ENCODE results near the gene ZNF70.
"Not testable (repeated sequence)": the region's sequence is repeated elsewhere in the genome, so short reads cannot be mapped to it uniquely, and the experiment has no call there.

The ZNF70 gene

GRCh38 chr22:23756891-23757290 lies 6.0 kb upstream of the ZNF70 start:
- no peak for DNase-seq (ENCODE audit: low spot score)

DNA sequence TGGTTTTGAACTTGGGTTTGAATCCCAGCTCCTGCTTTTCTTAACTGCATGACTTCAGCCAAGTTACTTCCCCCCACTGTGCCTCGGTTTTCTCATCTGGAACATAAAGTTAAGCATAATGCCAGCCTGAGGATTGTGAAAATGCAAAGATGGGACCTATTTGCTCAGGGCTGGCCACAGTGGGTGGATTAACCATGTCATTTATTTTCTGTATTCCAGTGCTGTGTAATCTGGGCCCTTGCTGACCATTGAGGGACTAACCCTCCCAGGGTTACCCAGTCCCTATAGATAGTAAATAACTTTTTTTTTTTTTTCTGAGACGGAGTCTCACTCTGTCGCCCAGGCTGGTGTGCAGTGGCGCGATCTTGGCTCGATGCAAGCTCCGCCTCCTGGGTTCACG lies 4.8 kb upstream of the ZNF70 start:
- no peak for DNase-seq (ENCODE audit: low spot score)

DNA sequence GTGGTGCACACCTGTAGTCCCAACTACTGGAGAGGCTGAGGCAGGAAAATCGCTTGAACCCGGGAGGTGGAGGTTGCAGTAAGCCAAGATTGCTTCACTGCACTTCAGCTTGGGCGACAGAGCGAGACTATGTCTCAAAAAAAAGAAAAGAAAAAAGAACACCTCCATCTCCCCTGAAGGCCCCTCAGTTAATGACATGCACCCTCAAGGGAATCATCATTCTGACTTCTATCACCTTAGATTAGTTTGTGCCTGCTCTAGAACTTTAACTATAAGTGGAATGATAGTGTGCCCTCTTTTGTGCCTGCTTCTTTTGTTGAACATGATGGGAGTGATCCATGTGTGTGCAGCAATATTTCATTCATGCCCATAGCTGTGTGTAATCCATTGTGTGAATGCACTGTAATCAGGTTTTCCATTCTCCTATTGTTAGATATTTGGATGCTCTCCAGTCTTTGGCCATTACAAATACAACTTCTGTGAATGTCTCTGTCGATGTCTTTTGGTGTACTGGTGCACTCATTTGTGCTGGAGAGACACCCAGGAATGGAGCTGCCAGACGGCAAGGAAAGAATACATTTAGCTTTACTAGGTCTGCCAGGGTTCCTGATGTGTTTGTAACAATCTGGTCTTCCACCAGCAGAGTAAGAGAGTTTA lies 4.2 kb upstream of the ZNF70 start:
- DNase-seq (ENCODE audit: low spot score): no peak

DNA sequence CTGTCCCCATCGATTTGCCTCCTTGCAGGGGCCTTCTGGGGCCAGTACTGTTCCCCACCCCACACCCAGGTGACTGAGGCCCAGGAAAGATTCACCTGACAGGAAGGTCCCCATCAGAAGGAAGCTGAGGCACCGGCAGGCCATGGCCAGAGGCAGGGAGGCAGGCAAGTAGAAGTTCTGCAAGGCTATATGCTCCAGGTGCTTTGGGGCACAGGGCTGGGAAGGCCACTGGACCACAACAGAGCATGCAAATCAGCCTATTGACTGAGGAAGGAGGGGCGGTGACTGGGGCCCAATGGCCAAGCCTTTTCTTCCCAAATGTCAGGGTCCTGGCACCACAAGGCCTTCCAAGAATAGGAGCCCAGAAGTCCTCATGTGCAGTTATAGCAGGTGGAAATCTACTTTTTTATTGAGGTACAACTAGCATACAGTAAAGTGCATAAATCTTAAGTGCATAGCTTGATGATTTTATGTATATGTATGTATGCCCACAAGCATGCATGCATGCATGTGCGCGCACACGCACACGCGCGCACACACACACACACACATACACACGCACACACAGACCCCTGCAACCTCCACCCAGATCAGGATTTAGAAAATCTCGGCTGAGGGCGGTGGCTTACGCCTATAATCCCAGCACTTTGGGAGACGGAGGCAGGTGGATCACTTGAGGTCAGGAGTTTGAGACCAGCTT lies 3.5 kb upstream of the ZNF70 start, which contains the start of gene VPREB3:
Gene VPREB3, minus strand, starts transcription at position 206 of the 700 bp plus-strand sequence. Its CDS starts 62 bp downstream, at position 144.
- no peak for DNase-seq (ENCODE audit: low spot score)

- DNase-seq (ENCODE audit: low spot score): no peak
These were observed 2.5 kb upstream of the ZNF70 start for GRCh38 chr22:23753385-23753784.

GRCh38 chr22:23752750-23753149 lies 1.8 kb upstream of the ZNF70 start:
- DNase-seq (ENCODE audit: low spot score): no peak

GRCh38 chr22:23752090-23752691 lies 1.3 kb upstream of the ZNF70 start:
- DNase-seq (ENCODE audit: low spot score): no peak

GRCh38 chr22:23751441-23751996 lies 607 bp upstream of the ZNF70 start:
- DNase-seq (ENCODE audit: low spot score): no peak

- DNase-seq (ENCODE audit: low spot score): no peak
These were observed 572 bp downstream of the ZNF70 start for GRCh38 chr22:23750367-23750713.

DNA sequence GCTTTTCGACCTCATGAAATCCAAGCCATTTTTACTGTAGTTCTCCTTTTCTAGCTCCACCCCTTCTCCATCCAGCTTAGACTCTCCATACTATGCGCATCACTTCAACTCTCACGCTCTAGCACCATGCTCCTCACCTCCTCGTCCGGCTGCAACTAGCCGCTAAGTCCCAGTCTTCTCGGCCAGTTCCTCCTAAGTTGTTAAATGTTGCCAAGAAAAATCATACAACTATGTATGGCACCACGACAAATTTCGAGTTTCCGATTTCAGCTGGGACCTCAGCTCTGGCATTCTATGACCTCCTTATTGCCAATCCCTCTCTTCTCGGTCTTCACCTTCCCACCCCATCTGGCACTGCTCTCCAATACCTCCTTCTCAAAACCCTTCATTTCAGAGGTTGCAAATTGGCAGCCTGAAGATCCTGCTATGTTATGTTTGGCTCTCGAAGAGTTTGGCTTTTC lies 1.0 kb downstream of the ZNF70 start:
- no peak for DNase-seq (ENCODE audit: low spot score)

DNA sequence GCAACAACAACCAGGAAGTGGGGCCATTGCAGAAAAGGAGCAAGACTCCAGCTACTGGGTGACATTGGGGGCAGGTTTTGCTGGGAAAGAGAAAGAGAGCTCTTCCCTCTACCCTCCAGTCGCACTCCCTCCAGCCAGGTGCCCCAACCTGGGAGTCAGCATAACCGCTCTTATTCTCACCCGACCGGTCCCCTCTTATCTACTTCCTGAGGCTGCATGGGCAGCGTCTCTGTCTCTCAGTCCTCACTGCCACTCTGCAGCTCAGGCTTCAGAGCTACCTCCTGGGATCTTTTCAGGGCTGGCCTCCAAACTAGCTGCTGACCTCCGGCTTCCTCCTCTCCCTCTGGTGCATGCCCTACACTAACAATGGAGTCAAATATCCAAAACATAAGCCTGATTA lies 5.1 kb downstream of the ZNF70 start:
- DNase-seq (ENCODE audit: low spot score): no peak

DNA sequence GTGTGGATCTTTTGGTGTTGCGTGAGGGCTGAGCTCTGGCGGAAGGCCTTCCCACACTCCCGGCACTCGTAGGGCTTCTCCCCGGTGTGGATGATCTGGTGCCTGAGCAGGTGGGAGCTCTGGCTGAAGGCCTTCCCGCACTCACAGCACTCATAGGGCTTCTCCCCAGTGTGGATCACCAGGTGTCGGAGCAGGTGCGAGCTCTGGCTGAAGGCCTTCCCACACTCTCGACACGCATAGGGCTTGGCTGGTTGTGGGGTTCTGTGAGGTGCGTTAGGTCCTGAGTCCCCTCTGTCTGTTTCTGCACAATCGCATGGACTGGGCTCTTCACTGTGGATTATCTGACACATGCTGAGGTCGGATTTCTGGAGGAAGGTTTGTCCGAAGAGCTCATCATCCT lies 6.4 kb downstream of the ZNF70 start:
- no peak for DNase-seq (ENCODE audit: low spot score)

DNA sequence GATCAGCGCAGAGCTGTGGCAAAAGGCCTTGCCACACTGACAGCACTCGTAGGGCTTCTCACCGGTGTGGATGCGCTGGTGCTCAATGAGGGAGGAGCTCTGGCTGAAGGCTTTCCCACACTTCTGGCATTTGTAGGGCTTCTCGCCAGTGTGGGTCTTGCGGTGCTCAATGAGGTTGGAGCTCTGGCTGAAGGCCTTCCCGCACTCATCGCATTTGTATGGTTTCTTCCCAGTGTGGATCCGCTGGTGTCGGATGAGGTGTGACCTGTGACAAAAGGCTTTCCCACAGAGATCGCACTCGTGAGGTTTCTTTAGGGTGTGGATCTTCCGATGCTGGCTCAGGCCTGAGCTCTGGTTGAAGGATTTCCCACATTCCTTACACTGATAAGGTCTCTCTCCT lies 6.9 kb downstream of the ZNF70 start:
- DNase-seq (ENCODE audit: low spot score): no peak

DNA sequence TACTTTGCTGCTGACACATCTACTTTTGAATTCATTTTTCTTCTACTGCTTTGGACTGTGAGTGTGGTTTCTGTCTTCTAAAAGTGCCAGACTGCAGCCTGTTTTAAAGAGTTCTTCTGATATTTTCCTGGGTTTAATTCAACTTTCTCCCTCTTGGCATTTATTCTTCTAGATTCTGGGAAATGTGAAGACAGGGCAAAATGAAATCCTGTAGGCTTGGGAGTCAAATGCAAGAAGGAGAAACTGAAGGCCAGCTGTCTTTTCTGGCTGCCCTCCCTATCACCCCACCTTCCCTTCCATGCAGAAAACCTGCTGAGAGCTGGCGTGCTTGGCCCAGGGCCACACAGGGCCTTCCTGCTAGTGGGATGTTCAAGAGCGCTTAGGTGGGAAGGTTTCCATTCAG lies 7.6 kb downstream of the ZNF70 start:
- DNase-seq (ENCODE audit: low spot score): no peak

DNA sequence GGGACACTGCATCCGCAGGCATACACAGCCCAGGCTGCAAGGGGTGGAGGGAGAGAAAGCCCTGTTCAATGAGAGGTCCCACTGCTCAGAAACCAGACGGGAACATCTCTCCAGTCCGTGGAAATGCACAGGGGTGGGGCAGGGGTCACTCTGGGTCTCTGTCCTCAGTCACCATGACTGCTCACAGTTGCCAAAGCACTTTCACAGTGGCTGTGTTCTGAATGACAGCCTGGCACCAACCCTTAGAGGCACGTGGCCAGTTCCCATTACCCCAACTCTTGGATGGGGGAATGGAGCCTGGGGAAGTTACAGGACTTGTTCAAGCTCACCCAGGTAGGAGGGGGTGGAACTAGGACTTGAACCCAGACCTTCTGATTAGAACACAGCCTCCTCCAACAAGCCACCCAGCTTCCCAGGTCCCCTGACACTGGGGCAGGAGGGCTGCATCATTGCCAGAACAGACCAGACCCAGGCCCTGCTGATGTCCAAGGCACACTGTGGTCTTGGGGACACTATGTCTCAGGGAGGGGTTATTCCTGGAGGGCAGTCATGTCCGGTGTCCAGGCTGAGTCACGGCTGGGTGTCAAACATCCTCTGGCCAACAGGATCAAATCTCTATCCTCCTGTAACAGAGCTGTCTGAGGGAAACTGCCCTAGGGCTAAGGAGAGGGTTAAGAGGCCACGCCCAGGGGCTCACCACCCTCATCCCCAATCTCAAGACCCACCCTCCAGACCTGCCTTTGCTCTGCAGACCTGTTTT lies 8.2 kb downstream of the ZNF70 start:
- DNase-seq (ENCODE audit: low spot score): no peak

DNA sequence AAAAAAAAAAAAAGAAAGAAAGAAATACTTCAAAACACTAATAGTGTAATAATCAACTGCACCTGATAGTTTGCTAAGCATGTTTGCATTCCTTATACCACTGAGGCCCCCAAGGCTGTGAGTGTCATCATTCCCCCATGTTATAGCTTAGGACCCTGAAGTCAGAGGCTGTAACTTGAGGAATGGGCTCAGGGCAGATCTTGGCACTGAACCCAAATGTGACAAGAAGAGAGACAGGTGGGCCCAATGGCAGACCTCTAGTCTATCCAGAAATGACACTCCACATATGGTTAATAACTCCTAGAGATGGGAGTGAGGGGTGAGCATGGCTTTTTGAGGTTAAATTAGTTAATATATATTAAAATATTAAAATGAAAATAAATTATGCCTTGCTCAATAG lies 13.2 kb downstream of the ZNF70 start:
- DNase-seq (ENCODE audit: low spot score): no peak

DNA sequence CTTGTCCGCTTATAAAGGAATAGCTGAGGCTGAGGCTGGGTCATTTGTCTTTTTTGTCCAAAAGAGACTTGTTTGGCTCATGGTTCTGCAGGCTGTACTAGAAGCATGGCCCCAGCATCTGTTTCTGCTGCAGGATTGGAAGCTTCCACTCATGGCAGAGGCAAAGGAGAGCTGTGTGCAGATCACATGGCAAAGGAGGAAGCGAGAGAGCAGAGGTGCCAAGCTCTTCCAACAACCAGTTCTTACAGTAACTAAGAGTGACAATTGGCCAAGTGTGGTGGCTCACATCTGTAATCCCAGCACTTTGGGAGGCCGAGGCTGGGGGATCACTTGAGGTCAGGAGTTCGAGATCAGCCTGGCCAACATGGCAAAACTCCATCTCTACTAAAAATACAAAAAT lies 22.8 kb downstream of the ZNF70 start:
- DNase-seq (ENCODE audit: low spot score): not testable (repeated sequence)

DNA sequence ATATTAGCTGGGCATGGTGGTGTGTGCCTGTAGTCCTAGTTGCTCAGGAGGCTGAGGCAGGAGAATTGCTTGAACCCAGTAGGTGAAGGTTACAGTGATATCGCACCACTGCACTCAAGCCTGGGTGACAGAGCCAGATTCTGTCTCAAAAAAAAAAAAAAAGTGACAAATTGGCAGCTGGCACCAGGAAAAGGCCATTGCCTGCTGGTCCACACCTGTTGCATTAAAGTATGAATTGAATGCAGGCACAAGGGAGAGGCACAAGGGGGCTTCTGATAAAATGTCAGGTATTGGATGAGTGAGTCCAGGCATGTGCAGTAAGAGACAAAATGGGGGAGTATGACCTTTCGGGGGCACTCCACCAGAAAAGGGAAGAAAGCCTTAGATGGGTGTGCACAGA lies 28.2 kb downstream of the ZNF70 start:
- DNase-seq (ENCODE audit: low spot score): no peak

GRCh38 chr22:23722160-23722559 lies 28.8 kb downstream of the ZNF70 start:
- DNase-seq (ENCODE audit: low spot score): no peak

- DNase-seq (ENCODE audit: low spot score): no peak
These were observed 30.1 kb downstream of the ZNF70 start for GRCh38 chr22:23720855-23721254.

- no peak for DNase-seq (ENCODE audit: low spot score)
These were observed 32.3 kb downstream of the ZNF70 start for GRCh38 chr22:23718371-23719165.
